Endothelial cell of umbilical vein (primary cell): ENCODE measurements around the gene ALPL.

Experiments
- CTCF ChIP-seq, 2 donors: IDR thresholded peaks; 1 replicate in 1 of 2; 2 replicates in 1 of 2; pipeline ENCODE4 v1.5.1; 2011; ENCODE audit warnings: low read length in 2 of 2, mild to moderate bottlenecking in 2 of 2, moderate library complexity in 2 of 2, control low read depth in 1 of 2, inconsistent platforms in 1 of 2, low read depth in 1 of 2; ENCODE audit not compliant: insufficient read depth in 1 of 2; ENCODE audit errors: extremely low read depth in 1 of 2
- EZH2 ChIP-seq: IDR thresholded peaks from 2 replicates; pipeline ENCODE4 v1.6.1; 2012; ENCODE audit warnings: borderline replicate concordance, low read depth, mild to moderate bottlenecking, moderate library complexity, low read length, inconsistent platforms; ENCODE audit not compliant: severe bottlenecking

GRCh38 chr1:21544095-21544494, 34.9 kb downstream of the ALPL start:
- TF ChIP-seq CTCF (IDR thresholded peaks at IDR 0.05; ENCODE audit: extremely low read depth in 1 of 2, insufficient read depth in 1 of 2, low read depth in 1 of 2, low read length in 2 of 2) = no peak
- TF ChIP-seq EZH2 = no peak
